ENCODE results near the gene PTPRD.

- no peak; the same call in 1 of the 2 replicates for TF ChIP-seq CTCF (conservative IDR thresholded peaks at IDR 0.05; ENCODE audit: low read length)
- no peak for TF ChIP-seq EZH2phosphoT487 (IDR thresholded peaks at IDR 0.05; ENCODE audit: borderline replicate concordance)
Observed at GRCh38 chr9:8718121-8718725, 1894.6 kb downstream of the PTPRD start.

Data from Loucy (cell line).